RWPE2 (cell line): ENCODE results near the gene ZMYND11.
"Not testable (repeated sequence)": the region's sequence is repeated elsewhere in the genome, so short reads cannot be mapped to it uniquely, and the experiment has no call there.

Experiments
- ATAC-seq: fragments of 200-7000 bp; cut with Tn5 transposase; 3 replicates; pipeline ENCODE4 v1.9.1; 2021; ENCODE audit warnings: low read depth
- DNase-seq: peaks from one replicate; pipeline ENCODE4 v3.0.0-alpha.2; 2020; ENCODE audit warnings: low spot score
- H3K27ac ChIP-seq: fragments of 450-650 bp; 2 replicates; pipeline ENCODE4 v1.5.1; 2017; ENCODE audit warnings: mild to moderate bottlenecking; ENCODE audit not compliant: poor library complexity, severe bottlenecking
- H3K27me3 ChIP-seq: fragments of 250-450 bp; sonication (Bioruptor Pico); 2 replicates; pipeline ENCODE4 v1.5.1; 2021; ENCODE audit warnings: mild to moderate bottlenecking, moderate library complexity; ENCODE audit not compliant: insufficient read depth, poor library complexity, severe bottlenecking
- H3K36me3 ChIP-seq: fragments of 250-450 bp; sonication (Bioruptor Pico); 2 replicates; pipeline ENCODE4 v1.5.1; 2020; ENCODE audit warnings: low read depth, mild to moderate bottlenecking, moderate library complexity
- H3K4me1 ChIP-seq: fragments of 250-450 bp; sonication (Bioruptor Pico); 2 replicates; pipeline ENCODE4 v1.5.1; 2021; ENCODE audit warnings: mild to moderate bottlenecking, moderate library complexity; ENCODE audit not compliant: insufficient read depth, poor library complexity, severe bottlenecking
- H3K4me3 ChIP-seq: fragments of 250-450 bp; sonication (Bioruptor Pico); 2 replicates; pipeline ENCODE4 v1.5.1; 2021; ENCODE audit warnings: mild to moderate bottlenecking, moderate library complexity; ENCODE audit not compliant: severe bottlenecking
- H3K9me3 ChIP-seq: fragments of 250-450 bp; sonication (Bioruptor Pico); 2 replicates; pipeline ENCODE4 v1.5.1; 2021; ENCODE audit warnings: mild to moderate bottlenecking, moderate library complexity; ENCODE audit not compliant: severe bottlenecking
- TF ChIP-seq, protein P1 (sequence below): fragments of 450-650 bp; IDR thresholded peaks from one replicate; pipeline ENCODE4 v1.5.1; 2017; ENCODE audit warnings: mild to moderate bottlenecking, moderate library complexity; ENCODE audit not compliant: poor library complexity, severe bottlenecking

Gene ZMYND11

GRCh38 chr10:299512-299911, 164.3 kb downstream of the ZMYND11 start:
- ATAC-seq, result no peak
- no peak overlapping the region for H3K4me3 ChIP-seq

GRCh38 chr10:299969-300368, 164.7 kb downstream of the ZMYND11 start:
- no peaks in the 10 kb centered on the region for H3K27me3 ChIP-seq

More at GRCh38 chr10:299512-299911, 164.3 kb downstream of the ZMYND11 start:
- H3K9me3 ChIP-seq, result no peaks in the 10 kb centered on the region
- DNase-seq, result no peak
- TF ChIP-seq, protein P1, sequence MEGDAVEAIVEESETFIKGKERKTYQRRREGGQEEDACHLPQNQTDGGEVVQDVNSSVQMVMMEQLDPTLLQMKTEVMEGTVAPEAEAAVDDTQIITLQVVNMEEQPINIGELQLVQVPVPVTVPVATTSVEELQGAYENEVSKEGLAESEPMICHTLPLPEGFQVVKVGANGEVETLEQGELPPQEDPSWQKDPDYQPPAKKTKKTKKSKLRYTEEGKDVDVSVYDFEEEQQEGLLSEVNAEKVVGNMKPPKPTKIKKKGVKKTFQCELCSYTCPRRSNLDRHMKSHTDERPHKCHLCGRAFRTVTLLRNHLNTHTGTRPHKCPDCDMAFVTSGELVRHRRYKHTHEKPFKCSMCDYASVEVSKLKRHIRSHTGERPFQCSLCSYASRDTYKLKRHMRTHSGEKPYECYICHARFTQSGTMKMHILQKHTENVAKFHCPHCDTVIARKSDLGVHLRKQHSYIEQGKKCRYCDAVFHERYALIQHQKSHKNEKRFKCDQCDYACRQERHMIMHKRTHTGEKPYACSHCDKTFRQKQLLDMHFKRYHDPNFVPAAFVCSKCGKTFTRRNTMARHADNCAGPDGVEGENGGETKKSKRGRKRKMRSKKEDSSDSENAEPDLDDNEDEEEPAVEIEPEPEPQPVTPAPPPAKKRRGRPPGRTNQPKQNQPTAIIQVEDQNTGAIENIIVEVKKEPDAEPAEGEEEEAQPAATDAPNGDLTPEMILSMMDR, result no peak
- no peaks in the 10 kb centered on the region for H3K36me3 ChIP-seq
- no peaks in the 10 kb centered on the region for H3K27me3 ChIP-seq
- H3K27ac ChIP-seq, result no peak overlapping the region
- peaks cover 9% of the 10 kb centered on the region for H3K4me1 ChIP-seq

GRCh38 chr10:300580-300979, 165.3 kb downstream of the ZMYND11 start:
- H3K27me3 ChIP-seq, DNase-seq, H3K27ac ChIP-seq, H3K9me3 ChIP-seq, H3K36me3 ChIP-seq, H3K4me1 ChIP-seq, H3K4me3 ChIP-seq, ATAC-seq: not testable (repeated sequence)

More at GRCh38 chr10:299969-300368, 164.7 kb downstream of the ZMYND11 start:
- no peak overlapping the region for H3K27ac ChIP-seq
- H3K9me3 ChIP-seq, result no peaks in the 10 kb centered on the region
- H3K4me3 ChIP-seq, result no peak overlapping the region
- peaks cover 9% of the 10 kb centered on the region for H3K4me1 ChIP-seq
- no peaks in the 10 kb centered on the region for H3K36me3 ChIP-seq
- ATAC-seq (no peak), DNase-seq (no peak)
- TF ChIP-seq, protein P1, result no peak

GRCh38 chr10:301536-301935, 166.3 kb downstream of the ZMYND11 start:
- no peak for DNase-seq
- Histone ChIP-seq H3K36me3 (no peaks in the 10 kb centered on the region), H3K4me1 (peaks cover 9% of the 10 kb centered on the region), H3K27me3 (no peaks in the 10 kb centered on the region), H3K4me3 (no peak overlapping the region), H3K27ac (no peak overlapping the region), H3K9me3 (no peaks in the 10 kb centered on the region)
- TF ChIP-seq, protein P1, result no peak
- no peak for ATAC-seq
